ENCODE data around the gene PASD1. TPM values are rescaled to one million over a fixed set of nuclear protein-coding genes. Genes with fewer than 3 reads are reported as not detected.
A peak's percentile ranks its signal among the peaks of the same experiment; 100 is the strongest.
"Not testable (repeated sequence)": the region's sequence is repeated elsewhere in the genome, so short reads cannot be mapped to it uniquely, and the experiment has no call there.

Gene PASD1
- total and polyA plus RNA-seq, 10 of the 15 experiments (the other 5 are each of a cell fraction or from before 2014, with no cell fraction given): under 0.01 to 0.01 TPM; not detected in 8

DNA sequence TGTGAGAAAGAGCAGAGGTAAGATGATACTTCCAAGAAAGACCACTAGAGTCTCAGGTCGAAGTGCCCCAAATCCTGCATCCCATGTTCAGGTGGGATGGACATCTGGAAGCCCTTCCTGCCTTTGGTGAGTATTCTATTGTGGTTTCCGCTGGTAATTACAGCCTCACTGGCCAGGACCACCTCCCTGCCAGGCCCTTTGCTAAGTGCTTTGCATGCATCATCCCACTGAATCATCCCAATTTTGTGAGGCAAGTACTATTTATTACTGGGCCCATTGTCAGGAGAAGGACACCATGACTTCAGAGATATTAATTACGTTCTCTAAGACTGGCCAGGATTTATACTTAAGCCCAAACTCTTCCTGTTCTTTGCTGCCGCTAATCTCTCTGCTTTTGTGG is 10.7 kb upstream of the PASD1 start (continued):
- TF ChIP-seq, protein P1, sequence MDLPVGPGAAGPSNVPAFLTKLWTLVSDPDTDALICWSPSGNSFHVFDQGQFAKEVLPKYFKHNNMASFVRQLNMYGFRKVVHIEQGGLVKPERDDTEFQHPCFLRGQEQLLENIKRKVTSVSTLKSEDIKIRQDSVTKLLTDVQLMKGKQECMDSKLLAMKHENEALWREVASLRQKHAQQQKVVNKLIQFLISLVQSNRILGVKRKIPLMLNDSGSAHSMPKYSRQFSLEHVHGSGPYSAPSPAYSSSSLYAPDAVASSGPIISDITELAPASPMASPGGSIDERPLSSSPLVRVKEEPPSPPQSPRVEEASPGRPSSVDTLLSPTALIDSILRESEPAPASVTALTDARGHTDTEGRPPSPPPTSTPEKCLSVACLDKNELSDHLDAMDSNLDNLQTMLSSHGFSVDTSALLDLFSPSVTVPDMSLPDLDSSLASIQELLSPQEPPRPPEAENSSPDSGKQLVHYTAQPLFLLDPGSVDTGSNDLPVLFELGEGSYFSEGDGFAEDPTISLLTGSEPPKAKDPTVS (IDR thresholded peaks at IDR 0.05; ENCODE audit: low read depth, low read length): no peak

- H3K27ac ChIP-seq (ENCODE audit: control insufficient read depth, insufficient read depth); POLR2A ChIA-PET; RAD21 ChIA-PET (ENCODE audit: unreplicated experiment); H3K9me3 ChIP-seq (replicated peaks; ENCODE audit: control insufficient read depth, insufficient read depth, low read length); H3K36me3 ChIP-seq (ENCODE audit: control insufficient read depth in 2 of 2, insufficient read depth in 2 of 2, low read length in 1 of 2); H3K4me3 ChIP-seq; BruUV-seq (replicated peaks); DNase-seq (ENCODE audit: low read depth, low spot score); H4K20me1 ChIP-seq (ENCODE audit: control insufficient read depth, insufficient read depth); H3K4me2 ChIP-seq (ENCODE audit: control insufficient read depth, insufficient read depth); H3K4me1 ChIP-seq (ENCODE audit: control insufficient read depth, insufficient read depth, low read length); CTCF ChIA-PET; H3K9ac ChIP-seq (ENCODE audit: control insufficient read depth, insufficient read depth, low read length); intact Hi-C loops (cut with micrococcal nuclease; ENCODE audit: unreplicated experiment); H2AFZ ChIP-seq (ENCODE audit: control insufficient read depth, low read depth, low read length); H3K79me2 ChIP-seq (ENCODE audit: control insufficient read depth, insufficient read depth, low read length); H3K27me3 ChIP-seq (replicated peaks in 1 of 2; ENCODE audit: control insufficient read depth in 2 of 2, insufficient read depth in 2 of 2, low read length in 1 of 2); FAIRE-seq; SMC1A ChIA-PET (ENCODE audit: uncharacterized antibody, unreplicated experiment); in situ Hi-C loops (cut with MboI); ATAC-seq: not testable (repeated sequence)
- WGBS (ENCODE audit: insufficient coverage, insufficient replicate concordance, low lambda C conversion rate, missing lambda C conversion rate): 63% methylated on average over 25 of the region's 25 CpGs
These were observed 8.2 kb upstream of the PASD1 start for GRCh38 chrX:151555301-151555700.

- POLR2A ChIA-PET; H3K9ac ChIP-seq (ENCODE audit: control insufficient read depth, insufficient read depth, low read length); H3K36me3 ChIP-seq (ENCODE audit: control insufficient read depth in 2 of 2, insufficient read depth in 2 of 2, low read length in 1 of 2); H3K27ac ChIP-seq (ENCODE audit: control insufficient read depth, insufficient read depth); H3K4me2 ChIP-seq (ENCODE audit: control insufficient read depth, insufficient read depth); FAIRE-seq; RAD21 ChIA-PET (ENCODE audit: unreplicated experiment); H4K20me1 ChIP-seq (ENCODE audit: control insufficient read depth, insufficient read depth); H3K4me3 ChIP-seq; in situ Hi-C loops (cut with MboI); BruUV-seq (replicated peaks); ATAC-seq; H3K9me3 ChIP-seq (replicated peaks; ENCODE audit: control insufficient read depth, insufficient read depth, low read length); H2AFZ ChIP-seq (ENCODE audit: control insufficient read depth, low read depth, low read length); SMC1A ChIA-PET (ENCODE audit: uncharacterized antibody, unreplicated experiment); intact Hi-C loops (cut with micrococcal nuclease; ENCODE audit: unreplicated experiment); H3K79me2 ChIP-seq (ENCODE audit: control insufficient read depth, insufficient read depth, low read length); H3K27me3 ChIP-seq (replicated peaks in 1 of 2; ENCODE audit: control insufficient read depth in 2 of 2, insufficient read depth in 2 of 2, low read length in 1 of 2); H3K4me1 ChIP-seq (ENCODE audit: control insufficient read depth, insufficient read depth, low read length): not testable (repeated sequence)
- DNase-seq (ENCODE audit: low read depth, low spot score): peak; percentile 83
- CTCF ChIA-PET: interaction anchor here (1.2 kb wide), 1 partner anchor 88 kb away, joined by 4 read pairs; no protein-coding TSS in a partner anchor
- WGBS (ENCODE audit: insufficient coverage, insufficient replicate concordance, low lambda C conversion rate, missing lambda C conversion rate): 100% methylated on average over 7 of the region's 21 CpGs
These were observed 990 bp upstream of the PASD1 start for GRCh38 chrX:151562485-151562884.

- H3K9me3 ChIP-seq (replicated peaks; ENCODE audit: control insufficient read depth, insufficient read depth, low read length); FAIRE-seq; intact Hi-C loops (cut with micrococcal nuclease; ENCODE audit: unreplicated experiment); H3K4me3 ChIP-seq; SMC1A ChIA-PET (ENCODE audit: uncharacterized antibody, unreplicated experiment); RAD21 ChIA-PET (ENCODE audit: unreplicated experiment); H3K4me1 ChIP-seq (ENCODE audit: control insufficient read depth, insufficient read depth, low read length); H3K9ac ChIP-seq (ENCODE audit: control insufficient read depth, insufficient read depth, low read length); DNase-seq (ENCODE audit: low read depth, low spot score); H3K27ac ChIP-seq (ENCODE audit: control insufficient read depth, insufficient read depth); H3K27me3 ChIP-seq (replicated peaks in 1 of 2; ENCODE audit: control insufficient read depth in 2 of 2, insufficient read depth in 2 of 2, low read length in 1 of 2); H3K36me3 ChIP-seq (ENCODE audit: control insufficient read depth in 2 of 2, insufficient read depth in 2 of 2, low read length in 1 of 2); ATAC-seq; H3K79me2 ChIP-seq (ENCODE audit: control insufficient read depth, insufficient read depth, low read length); BruUV-seq (replicated peaks); H4K20me1 ChIP-seq (ENCODE audit: control insufficient read depth, insufficient read depth); H3K4me2 ChIP-seq (ENCODE audit: control insufficient read depth, insufficient read depth); in situ Hi-C loops (cut with MboI); POLR2A ChIA-PET; CTCF ChIA-PET; H2AFZ ChIP-seq (ENCODE audit: control insufficient read depth, low read depth, low read length): not testable (repeated sequence)
- 97% methylated on average over 24 of the region's 24 CpGs for WGBS (ENCODE audit: insufficient coverage, insufficient replicate concordance, low lambda C conversion rate, missing lambda C conversion rate)
These were observed 472 bp upstream of the PASD1 start for GRCh38 chrX:151563003-151563402.
